ENCODE measurements around the gene MYO3A. TPM values are rescaled to one million over a fixed set of nuclear protein-coding genes. Genes with fewer than 3 reads are reported as not detected.

Gene MYO3A
- total RNA-seq, 2 experiments from 2014 or later, result not detected

DNA sequence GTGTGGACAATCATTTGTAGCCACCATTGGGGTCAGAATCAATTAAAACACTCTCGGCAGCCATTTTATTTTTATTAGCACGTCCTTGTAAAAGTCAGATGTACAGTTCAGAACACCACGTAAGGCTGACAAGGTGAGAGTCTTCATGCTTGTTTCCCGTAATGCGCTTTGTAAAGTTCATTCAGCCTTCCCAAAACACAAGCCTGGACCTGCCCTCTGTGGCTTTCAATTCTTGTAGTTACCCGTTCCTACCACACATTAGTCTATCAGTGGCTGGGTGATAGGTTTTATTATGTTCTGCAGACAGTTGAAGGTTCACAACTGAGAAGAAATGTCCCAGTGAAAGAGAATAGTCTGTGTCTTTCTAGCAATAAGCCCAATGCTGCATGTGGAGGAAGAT is 317.9 kb downstream of the MYO3A start:
- Mint-ChIP-seq H3K4me3 (no peak overlapping the region), H3K9me3 (ENCODE audit: low read depth) (no peaks in the 10 kb centered on the region), H3K27ac (no peak overlapping the region), H3K4me1 (no peaks in the 10 kb centered on the region), H3K36me3 (ENCODE audit: low read depth) (no peaks in the 10 kb centered on the region), H3K27me3 (peaks cover 12% of the 10 kb centered on the region)
- DNase-seq (no peak), ATAC-seq (no peak)
- POLR2A ChIA-PET, result no interaction called here
- intact Hi-C loops (cut with DNase I, micrococcal nuclease), result no loop called here
- CTCF ChIA-PET, result no interaction called here

DNA sequence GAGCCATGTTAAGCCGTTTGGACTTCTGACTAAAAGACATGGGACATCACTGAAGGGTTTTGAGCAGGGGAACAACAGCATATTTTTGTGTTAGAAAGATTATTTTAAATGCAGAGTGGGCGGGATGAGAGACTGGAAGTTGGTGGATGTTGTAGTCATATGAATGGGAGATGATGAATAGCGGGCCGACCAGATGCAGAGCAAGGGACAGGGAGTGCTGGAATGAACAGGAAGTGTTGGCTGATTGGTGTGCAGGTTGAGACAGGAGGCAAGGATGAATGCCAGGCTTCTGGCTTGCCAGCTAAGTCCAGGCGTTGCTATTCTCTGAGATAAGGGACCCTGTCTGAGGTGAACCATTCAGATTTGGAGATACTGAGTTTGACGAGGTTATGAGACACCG is 320.6 kb downstream of the MYO3A start:
- intact Hi-C loops (cut with DNase I, micrococcal nuclease), result no loop called here
- Mint-ChIP-seq H3K4me3 (no peak overlapping the region), H3K4me1 (no peaks in the 10 kb centered on the region), H3K9me3 (ENCODE audit: low read depth) (no peaks in the 10 kb centered on the region), H3K27me3 (peaks cover 18% of the 10 kb centered on the region), H3K36me3 (ENCODE audit: low read depth) (no peaks in the 10 kb centered on the region), H3K27ac (no peak overlapping the region)
- ChIA-PET POLR2A (no interaction called here), CTCF (no interaction called here)
- ATAC-seq (no peak), DNase-seq (no peak)

GRCh38 chr10:26259341-26259740 is 325.3 kb downstream of the MYO3A start:
- no peaks in the 10 kb centered on the region for H3K9me3 Mint-ChIP-seq (ENCODE audit: low read depth)
- no peaks in the 10 kb centered on the region for H3K36me3 Mint-ChIP-seq (ENCODE audit: low read depth)
- intact Hi-C loops (cut with DNase I, micrococcal nuclease), result no loop called here
- no peak for ATAC-seq
- H3K4me3 Mint-ChIP-seq, result no peak overlapping the region
- ChIA-PET CTCF (no interaction called here), POLR2A (no interaction called here)
- H3K27ac Mint-ChIP-seq, result no peak overlapping the region
- H3K27me3 Mint-ChIP-seq, result peaks cover 23% of the 10 kb centered on the region
- H3K4me1 Mint-ChIP-seq, result no peaks in the 10 kb centered on the region
- DNase-seq, result no peak
